Activated naive CD4-positive, alpha-beta T cell treated with anti-CD3 and anti-CD28 coated beads, Interleukin-2, amount 50 U/mL, for 72 hours (primary cell): ENCODE results near the gene KANSL2. TPM values are rescaled to one million over a fixed set of nuclear protein-coding genes. Genes with fewer than 3 reads are reported as not detected.
A peak's percentile ranks its signal among the peaks of the same experiment; 100 is the strongest.
"Not testable (repeated sequence)": the region's sequence is repeated elsewhere in the genome, so short reads cannot be mapped to it uniquely, and the experiment has no call there.

Experiments used
- ATAC-seq, 2 donors: fragments of 150-1000 bp; cut with Tn5 transposase; 2 replicates each; pipeline ENCODE4 v1.10.0; 2021; ENCODE audit warnings: mild to moderate bottlenecking in 2 of 2, moderate library complexity in 2 of 2
- DNase-seq, 2 donors: peaks; one replicate each; pipeline ENCODE4 v3.0.0; 2021 to 2022; ENCODE audit warnings: low spot score in 2 of 2
- H3K27ac Mint-ChIP-seq, 2 donors: one replicate each; pipeline ENCODE4 v1.8.0; 2022; ENCODE audit warnings: mild to moderate bottlenecking in 2 of 2, mixed read lengths in 2 of 2
- H3K36me3 Mint-ChIP-seq, 2 donors: one replicate each; pipeline ENCODE4 v1.8.0; 2022; ENCODE audit warnings: mixed read lengths in 2 of 2
- H3K9me3 Mint-ChIP-seq, 2 donors: one replicate each; pipeline ENCODE4 v1.8.0; 2022; ENCODE audit warnings: mixed read lengths in 2 of 2
- total RNA-seq, 2 donors: library from RNA; stranded (reverse); gene quantifications; one replicate each; pipeline ENCODE4 v1.2.3, GENCODE V29; 2022

KANSL2 gene
- total RNA-seq, 2 donors from 2014 or later: 45.9 to 58.5 TPM

GRCh38 chr12:48641752-48642555, 40.1 kb downstream of the KANSL2 start:
- H3K9me3 Mint-ChIP-seq, ATAC-seq, DNase-seq, H3K27ac Mint-ChIP-seq: not testable (repeated sequence)
- H3K36me3 Mint-ChIP-seq: peaks cover 8 to 48% of the 10 kb centered on the region in 2 donors

- ATAC-seq: no peak
- Mint-ChIP-seq H3K36me3 (peaks cover 5 to 43% of the 10 kb centered on the region in 2 donors), H3K27ac (no peak overlapping the region), H3K9me3 (peaks cover 0 to 5% of the 10 kb centered on the region in 2 donors)
- no peak for DNase-seq
Measured at GRCh38 chr12:48640854-48641253, 41.2 kb downstream of the KANSL2 start.

- no peak overlapping the region for H3K27ac Mint-ChIP-seq
- DNase-seq (no peak), ATAC-seq (no peak)
- peaks cover 5 to 43% of the 10 kb centered on the region in 2 donors for H3K36me3 Mint-ChIP-seq
- peaks cover 0 to 5% of the 10 kb centered on the region in 2 donors for H3K9me3 Mint-ChIP-seq
Measured at GRCh38 chr12:48640428-48640827, 41.6 kb downstream of the KANSL2 start.

GRCh38 chr12:48631071-48631470, 51.0 kb downstream of the KANSL2 start:
- Mint-ChIP-seq H3K27ac (no peak overlapping the region), H3K9me3 (no peaks in the 10 kb centered on the region)
- no peak for ATAC-seq

GRCh38 chr12:48630346-48630745, 51.7 kb downstream of the KANSL2 start:
- H3K36me3 Mint-ChIP-seq: no peaks in the 10 kb centered on the region
- no peaks in the 10 kb centered on the region for H3K9me3 Mint-ChIP-seq
- no peak overlapping the region for H3K27ac Mint-ChIP-seq
- ATAC-seq (no peak), DNase-seq (no peak)

More at GRCh38 chr12:48631071-48631470, 51.0 kb downstream of the KANSL2 start:
- no peaks in the 10 kb centered on the region for H3K36me3 Mint-ChIP-seq
- no peak for DNase-seq

- Mint-ChIP-seq H3K27ac (no peak overlapping the region), H3K9me3 (no peaks in the 10 kb centered on the region), H3K36me3 (no peaks in the 10 kb centered on the region)
- DNase-seq: no peak
- no peak for ATAC-seq
Measured at GRCh38 chr12:48629541-48629940, 52.5 kb downstream of the KANSL2 start.

- ATAC-seq (no peak), DNase-seq (no peak)
- Mint-ChIP-seq H3K36me3 (no peaks in the 10 kb centered on the region), H3K27ac (no peak overlapping the region), H3K9me3 (no peaks in the 10 kb centered on the region)
Measured at GRCh38 chr12:48627556-48627955, 54.5 kb downstream of the KANSL2 start.

- not testable (repeated sequence) for DNase-seq
Measured at GRCh38 chr12:48622997-48623396, 59.0 kb downstream of the KANSL2 start.

GRCh38 chr12:48618541-48618940, 63.5 kb downstream of the KANSL2 start:
- H3K27ac Mint-ChIP-seq: no peak overlapping the region
- H3K9me3 Mint-ChIP-seq: peaks cover 0 to 12% of the 10 kb centered on the region in 2 donors
- peak; percentile 81 to 88 for ATAC-seq
- peak; percentile 67 to 82 for DNase-seq
- peaks cover 0 to 18% of the 10 kb centered on the region in 2 donors for H3K36me3 Mint-ChIP-seq

More at GRCh38 chr12:48622997-48623396, 59.0 kb downstream of the KANSL2 start:
- H3K36me3 Mint-ChIP-seq, ATAC-seq, H3K27ac Mint-ChIP-seq, H3K9me3 Mint-ChIP-seq: not testable (repeated sequence)

- Mint-ChIP-seq H3K27ac (no peak overlapping the region), H3K9me3 (peaks cover 12 to 22% of the 10 kb centered on the region in 2 donors), H3K36me3 (peaks cover 10 to 33% of the 10 kb centered on the region in 2 donors)
- DNase-seq (no peak), ATAC-seq (no peak)
Measured at GRCh38 chr12:48615681-48616080, 66.4 kb downstream of the KANSL2 start.

GRCh38 chr12:48613321-48613720, 68.7 kb downstream of the KANSL2 start:
- Mint-ChIP-seq H3K27ac (no peak overlapping the region), H3K36me3 (peaks cover 11 to 33% of the 10 kb centered on the region in 2 donors), H3K9me3 (peaks cover 12 to 22% of the 10 kb centered on the region in 2 donors)
- no peak for DNase-seq
- no peak for ATAC-seq

Other genes starting within 250 kb of the KANSL2 start
- gene ANP32D, start 209.7 kb downstream of the KANSL2 start, total RNA-seq: not detected
- gene C12orf54, start 199.7 kb downstream of the KANSL2 start, total RNA-seq: not detected
- not detected for gene OR8S1, start 156.6 kb downstream of the KANSL2 start, total RNA-seq
- not detected for gene LALBA, start 112.2 kb downstream of the KANSL2 start, total RNA-seq
- 10 to 100 TPM; 72.9 to 88.2 TPM for gene CCNT1, start 34.5 kb upstream of the KANSL2 start, total RNA-seq
- gene ADCY6, start 106.9 kb upstream of the KANSL2 start, total RNA-seq: under 1 TPM; 0.23 to 0.41 TPM
- gene CACNB3, start 136.3 kb upstream of the KANSL2 start, total RNA-seq: 10 to 100 TPM; 11.0 to 15.3 TPM
- 100 to 1,000 TPM in 1 of 2 donors, 10 to 100 TPM in 1; 90.7 to 121 TPM for gene DDX23, start 169.9 kb upstream of the KANSL2 start, total RNA-seq
- 10 to 100 TPM in 1 of 2 donors, 1 to 10 TPM in 1; 4.3 to 10.4 TPM for gene RND1, start 183.6 kb upstream of the KANSL2 start, total RNA-seq
- gene FKBP11, start 243.3 kb upstream of the KANSL2 start, total RNA-seq: 10 to 100 TPM; 31.6 to 68.6 TPM